Measurements from ENCODE around the gene RPLP2.

Gene RPLP2

DNA sequence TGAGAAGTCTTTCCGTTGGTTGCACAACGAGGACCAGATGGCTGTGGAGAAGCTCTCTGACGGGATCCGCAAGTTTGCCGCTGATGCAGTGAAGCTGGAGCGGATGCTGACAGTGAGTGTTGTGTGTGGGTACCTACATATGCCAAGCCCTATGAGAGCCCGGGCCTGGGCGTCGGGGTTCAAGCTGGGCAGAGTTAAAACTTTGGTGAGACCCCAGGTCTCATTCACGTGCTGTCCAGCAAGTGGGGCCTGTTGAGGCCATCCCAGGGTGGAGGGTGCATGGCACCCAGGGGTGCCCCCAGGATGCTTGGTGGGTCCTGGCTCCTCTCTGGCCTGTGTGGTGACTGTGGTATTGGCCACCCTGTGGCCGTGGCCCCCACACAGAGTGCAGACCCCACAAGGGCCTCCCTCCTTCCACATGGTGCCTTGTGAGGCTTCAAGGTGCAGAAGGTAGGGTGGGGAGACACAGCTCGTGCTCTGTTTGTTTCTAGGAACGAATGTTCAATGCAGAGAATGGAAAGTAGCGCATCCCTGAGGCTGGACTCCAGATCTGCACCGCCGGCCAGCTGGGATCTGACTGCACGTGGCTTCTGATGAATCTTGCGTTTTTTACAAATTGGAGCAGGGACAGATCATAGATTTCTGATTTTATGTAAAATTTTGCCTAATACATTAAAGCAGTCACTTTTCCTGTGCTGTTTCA is 45.3 kb upstream of the RPLP2 start:
- no peak overlapping the region for H3K4me3 ChIP-seq (ENCODE audit: low read depth, low read length)
- TF ChIP-seq, protein P1, sequence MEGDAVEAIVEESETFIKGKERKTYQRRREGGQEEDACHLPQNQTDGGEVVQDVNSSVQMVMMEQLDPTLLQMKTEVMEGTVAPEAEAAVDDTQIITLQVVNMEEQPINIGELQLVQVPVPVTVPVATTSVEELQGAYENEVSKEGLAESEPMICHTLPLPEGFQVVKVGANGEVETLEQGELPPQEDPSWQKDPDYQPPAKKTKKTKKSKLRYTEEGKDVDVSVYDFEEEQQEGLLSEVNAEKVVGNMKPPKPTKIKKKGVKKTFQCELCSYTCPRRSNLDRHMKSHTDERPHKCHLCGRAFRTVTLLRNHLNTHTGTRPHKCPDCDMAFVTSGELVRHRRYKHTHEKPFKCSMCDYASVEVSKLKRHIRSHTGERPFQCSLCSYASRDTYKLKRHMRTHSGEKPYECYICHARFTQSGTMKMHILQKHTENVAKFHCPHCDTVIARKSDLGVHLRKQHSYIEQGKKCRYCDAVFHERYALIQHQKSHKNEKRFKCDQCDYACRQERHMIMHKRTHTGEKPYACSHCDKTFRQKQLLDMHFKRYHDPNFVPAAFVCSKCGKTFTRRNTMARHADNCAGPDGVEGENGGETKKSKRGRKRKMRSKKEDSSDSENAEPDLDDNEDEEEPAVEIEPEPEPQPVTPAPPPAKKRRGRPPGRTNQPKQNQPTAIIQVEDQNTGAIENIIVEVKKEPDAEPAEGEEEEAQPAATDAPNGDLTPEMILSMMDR (IDR thresholded peaks at IDR 0.05; ENCODE audit: low read depth, low read length) = no peak

DNA sequence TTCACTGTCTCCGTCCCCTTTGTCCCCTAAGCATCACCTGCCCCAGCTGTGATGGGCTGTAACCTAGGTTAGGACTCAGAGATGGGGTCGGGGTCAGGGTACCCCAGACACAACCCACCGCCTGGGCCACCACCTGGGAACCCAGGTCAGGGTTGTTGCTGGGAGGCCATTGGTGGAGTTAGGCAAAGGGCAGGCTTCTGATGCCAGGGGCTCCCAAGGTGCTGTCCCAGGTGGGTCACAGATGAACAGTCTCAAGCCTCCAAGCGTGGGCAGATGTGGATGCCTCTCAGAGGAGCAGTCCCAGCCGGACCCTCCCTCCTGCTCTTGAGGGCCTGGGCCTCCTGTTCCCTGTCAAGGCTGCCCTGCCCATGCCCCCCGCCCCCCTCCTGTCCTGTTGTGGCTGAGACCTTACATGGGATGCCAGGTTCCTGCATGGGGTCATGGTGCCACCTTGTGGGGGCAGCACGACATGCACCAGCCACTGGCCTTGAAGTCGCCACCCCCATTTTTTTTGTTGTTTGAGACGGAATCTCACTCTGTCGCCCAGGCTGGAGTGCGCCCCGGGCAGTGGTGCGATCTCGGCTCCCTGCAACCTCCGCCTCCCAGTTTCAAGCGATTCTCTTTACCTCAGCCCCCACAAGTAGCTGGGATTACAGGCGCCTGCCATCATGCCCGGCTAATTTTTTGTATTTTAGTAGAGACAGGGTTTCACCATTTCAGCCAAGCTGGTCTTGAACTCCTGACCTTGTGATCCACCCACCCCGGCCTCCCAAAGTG is 44.6 kb upstream of the RPLP2 start:
- H3K4me3 ChIP-seq (ENCODE audit: low read depth, low read length) = no peak overlapping the region
- TF ChIP-seq, protein P1 (IDR thresholded peaks at IDR 0.05; ENCODE audit: low read depth, low read length) = peak; percentile 46

DNA sequence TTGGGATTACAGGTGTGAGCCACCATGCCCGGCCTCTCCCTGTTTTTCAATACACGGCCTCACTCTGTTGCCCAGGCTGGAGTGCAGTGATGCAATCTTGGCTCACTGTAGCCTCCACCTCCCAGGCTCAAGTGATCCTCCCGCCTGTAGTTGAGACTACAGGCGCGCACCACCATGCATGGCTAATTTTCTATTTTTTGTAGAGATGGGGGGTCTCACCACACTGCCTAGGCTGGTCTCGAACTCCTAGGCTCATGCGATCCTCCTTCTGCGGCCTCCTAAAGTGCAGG is 44.0 kb upstream of the RPLP2 start:
- H3K4me3 ChIP-seq (ENCODE audit: low read depth, low read length) = no peak overlapping the region
- TF ChIP-seq, protein P1 (IDR thresholded peaks at IDR 0.05; ENCODE audit: low read depth, low read length) = no peak

DNA sequence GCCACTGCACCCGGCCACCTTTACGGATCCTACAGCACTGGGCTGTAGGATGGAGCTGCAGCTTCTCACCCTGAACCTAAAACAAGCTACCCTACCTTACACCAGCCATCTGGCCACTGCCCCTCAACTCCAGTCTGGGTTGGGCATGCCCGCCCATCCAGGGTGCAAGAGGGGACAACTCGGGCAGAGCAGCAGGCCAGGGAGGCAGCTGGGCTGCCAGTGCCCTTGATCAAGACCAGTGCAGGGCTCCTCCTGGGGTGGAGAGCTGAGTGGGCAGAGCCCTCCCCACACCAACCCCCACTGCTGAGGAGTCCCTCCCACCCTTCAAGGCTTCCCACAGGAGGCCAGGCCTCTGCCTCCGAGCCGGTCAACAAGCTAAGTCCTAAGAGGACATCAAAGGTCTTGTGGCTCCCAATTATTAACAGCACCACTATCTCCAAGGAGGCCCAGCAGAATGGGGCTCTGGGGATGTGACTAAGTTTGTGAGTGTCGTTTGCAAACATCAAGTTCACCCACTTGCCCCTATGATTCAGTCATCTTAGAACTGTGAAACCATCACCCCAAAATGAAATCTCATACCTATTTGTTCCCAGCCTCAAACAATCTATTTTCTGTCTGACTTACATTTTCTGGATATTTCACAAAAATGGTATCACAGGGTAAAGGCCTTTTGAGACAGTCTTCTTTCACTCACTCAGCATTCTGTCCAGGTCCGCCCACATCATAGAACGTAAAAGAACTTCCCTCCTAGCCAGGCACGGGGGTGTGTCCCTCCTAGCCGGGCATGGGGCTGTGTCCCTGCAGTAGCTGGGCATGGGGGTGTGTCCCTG is 43.4 kb upstream of the RPLP2 start:
- no peak overlapping the region for H3K4me3 ChIP-seq (ENCODE audit: low read depth, low read length)
- TF ChIP-seq, protein P1 (IDR thresholded peaks at IDR 0.05; ENCODE audit: low read depth, low read length) = no peak

DNA sequence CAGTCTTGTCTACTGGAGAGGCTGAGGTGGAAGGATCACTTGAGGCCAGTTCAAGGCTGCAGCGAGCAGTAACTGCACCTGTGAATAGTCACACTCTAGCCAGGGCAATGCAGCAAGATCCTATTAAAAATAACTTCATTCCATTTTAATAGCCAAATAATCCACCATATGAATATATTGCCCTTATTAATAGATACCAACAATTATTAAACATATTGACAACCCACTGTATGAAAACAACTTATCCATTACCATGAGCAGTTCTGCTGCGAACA is 42.9 kb upstream of the RPLP2 start:
- H3K4me3 ChIP-seq (ENCODE audit: low read depth, low read length) = no peak overlapping the region
- TF ChIP-seq, protein P1 (IDR thresholded peaks at IDR 0.05; ENCODE audit: low read depth, low read length) = no peak

DNA sequence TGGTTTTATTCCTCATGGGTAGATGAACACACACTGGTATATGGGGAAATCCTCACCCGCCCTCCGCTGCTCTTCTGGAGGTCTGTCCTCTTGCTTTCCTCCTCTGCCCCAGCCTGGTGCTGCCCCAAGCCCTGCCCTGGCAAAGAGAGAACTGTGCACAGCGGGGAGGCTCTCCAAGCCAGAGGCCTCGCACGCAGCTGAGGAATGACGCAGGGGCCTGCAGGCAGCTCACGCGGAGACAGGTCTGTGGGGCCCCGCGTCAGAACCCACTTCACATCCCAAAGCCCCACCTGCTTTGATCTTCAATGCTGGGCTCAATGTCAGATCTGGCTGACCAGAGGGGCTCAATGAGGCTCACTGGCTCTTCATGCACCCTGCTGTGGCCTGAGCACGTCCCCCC is 42.5 kb upstream of the RPLP2 start:
- no peak overlapping the region for H3K4me3 ChIP-seq (ENCODE audit: low read depth, low read length)
- TF ChIP-seq, protein P1 (IDR thresholded peaks at IDR 0.05; ENCODE audit: low read depth, low read length) = no peak

Measured in WI38 (cell line).